Epithelial cell of esophagus (primary cell): ENCODE measurements around the gene HOXC10.

ENCODE experiments used
- DNase-seq: peaks from one replicate; pipeline ENCODE4 v3.0.0; 2010; ENCODE audit warnings: low read depth
- H3K4me3 ChIP-seq: 2 replicates; pipeline ENCODE4 v1.5.1; 2011; ENCODE audit warnings: mild to moderate bottlenecking, low read length, control low read depth
- CTCF ChIP-seq: IDR thresholded peaks from 2 replicates; pipeline ENCODE4 v1.5.1; 2011; ENCODE audit warnings: low read depth, mild to moderate bottlenecking, low read length, control low read depth, inconsistent platforms; ENCODE audit not compliant: insufficient read depth; ENCODE audit errors: missing control alignments

Gene HOXC10

DNA sequence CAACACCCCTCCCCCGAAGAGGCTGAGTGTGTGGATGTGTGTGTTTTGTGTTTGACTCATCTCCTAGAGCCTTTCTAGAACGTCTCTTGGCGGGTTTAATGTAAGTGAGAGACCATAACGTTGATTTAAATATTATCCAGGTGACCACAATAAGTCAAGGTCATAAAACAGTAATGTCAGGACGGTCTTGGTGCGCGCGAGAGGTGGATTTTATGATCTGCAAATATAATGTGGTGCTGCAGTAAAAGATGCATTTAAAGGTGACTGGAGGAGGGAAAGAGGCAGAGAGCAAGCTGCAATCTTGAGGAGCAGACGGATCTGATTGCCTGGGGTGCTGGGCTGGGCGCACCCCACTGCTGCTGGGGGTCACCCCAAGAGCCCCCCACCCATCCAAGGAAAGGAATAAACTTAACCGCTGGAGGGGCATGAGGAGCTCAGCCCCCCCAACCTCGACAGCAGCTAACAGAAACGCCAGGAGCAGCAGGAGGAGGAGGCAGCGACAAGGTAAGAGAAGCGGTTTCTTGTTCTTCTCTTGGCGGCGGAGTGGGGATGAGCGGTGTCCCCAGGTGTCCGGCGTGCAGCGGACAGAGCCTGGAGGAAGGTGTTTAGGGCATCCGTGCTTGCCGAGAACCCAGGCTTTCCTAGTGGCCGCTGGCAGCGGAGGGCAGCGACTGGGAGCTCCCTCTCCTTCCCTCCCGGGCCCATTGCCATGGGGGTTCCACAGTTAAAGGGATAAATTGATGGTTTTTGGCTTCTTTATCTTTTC is 5.5 kb downstream of the HOXC10 start:
- no peak for DNase-seq
- no peak for TF ChIP-seq CTCF
- H3K4me3 ChIP-seq: no peak overlapping the region

- no peak for DNase-seq
- no peak for TF ChIP-seq CTCF
- no peak overlapping the region for H3K4me3 ChIP-seq
These were observed 6.1 kb downstream of the HOXC10 start for GRCh38 chr12:53991077-53991460.

DNA sequence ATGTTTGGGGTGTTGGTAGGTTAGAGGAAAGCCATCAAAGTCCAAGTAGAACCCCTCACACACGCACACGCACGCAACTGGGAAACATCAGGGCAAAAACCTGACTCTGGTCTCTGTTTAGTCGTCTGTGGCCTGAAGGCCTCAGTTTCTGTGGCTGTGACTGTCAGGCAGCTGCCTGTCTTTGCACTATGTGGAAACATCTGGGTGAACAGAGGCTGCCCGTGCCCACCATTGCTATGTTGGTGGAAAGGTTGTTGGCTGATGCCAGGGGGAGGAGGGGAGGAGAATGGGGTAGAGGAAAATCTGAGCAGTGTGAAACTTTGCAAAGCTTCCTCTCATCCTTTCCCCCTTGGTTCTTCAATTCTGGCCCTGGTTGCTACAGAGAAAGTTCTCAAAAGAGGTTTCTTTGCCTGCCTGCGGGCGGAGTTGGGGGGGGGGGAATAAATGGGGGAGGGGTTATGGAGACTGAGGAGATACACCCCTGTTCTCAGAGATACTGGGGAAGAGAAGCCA is 7.5 kb downstream of the HOXC10 start:
- no peak for TF ChIP-seq CTCF
- H3K4me3 ChIP-seq: no peak overlapping the region
- DNase-seq: no peak

GRCh38 chr12:53993162-53994008 is 8.4 kb downstream of the HOXC10 start:
- no peak for TF ChIP-seq CTCF
- no peak overlapping the region for H3K4me3 ChIP-seq

GRCh38 chr12:53994009-53994263 is 9.0 kb downstream of the HOXC10 start:
- TF ChIP-seq CTCF: no peak
- no peak for DNase-seq
- H3K4me3 ChIP-seq: no peak overlapping the region

More at GRCh38 chr12:53993162-53994008, 8.4 kb downstream of the HOXC10 start:
- no peak for DNase-seq

GRCh38 chr12:53994264-53995001 is 9.5 kb downstream of the HOXC10 start:
- TF ChIP-seq CTCF: no peak
- no peak overlapping the region for H3K4me3 ChIP-seq
- DNase-seq: no peak
